Keratinocyte (primary cell): ENCODE measurements around the gene VRK3. TPM values are rescaled to one million over a fixed set of nuclear protein-coding genes. Genes with fewer than 3 reads are reported as not detected.

Experiments used
- DNase-seq: peaks from one replicate; pipeline ENCODE4 v3.0.0-alpha.2; 2011; ENCODE audit warnings: low read depth, missing footprints, low spot score
- FAIRE-seq: peaks from 2 replicates; lab custom pipeline; 2011; peaks lifted over from hg19 to GRCh38; lab: Jason Lieb, UNC
- H2AFZ ChIP-seq: 2 replicates; pipeline ENCODE4 v1.6.0; 2012; ENCODE audit warnings: low read length, control low read depth, inconsistent platforms; ENCODE audit not compliant: control insufficient read depth
- H3K27ac ChIP-seq: 2 replicates; pipeline ENCODE4 v1.5.1; 2011; ENCODE audit warnings: low read length; ENCODE audit not compliant: control insufficient read depth, insufficient read depth
- H3K27me3 ChIP-seq: 3 replicates; pipeline ENCODE4 v1.6.0; 2011; ENCODE audit warnings: low read length; ENCODE audit not compliant: control insufficient read depth, insufficient read depth; ENCODE audit errors: extremely low read depth
- H3K36me3 ChIP-seq, 2 experiments: 2 replicates in 1 of 2; 3 replicates in 1 of 2; pipeline ENCODE4 v1.5.1; 2011; ENCODE audit warnings: low read length in 2 of 2, mild to moderate bottlenecking in 1 of 2; ENCODE audit not compliant: control insufficient read depth in 2 of 2, insufficient read depth in 2 of 2; ENCODE audit errors: extremely low read depth in 1 of 2
- H3K4me1 ChIP-seq: 3 replicates; pipeline ENCODE4 v1.5.1; 2011; ENCODE audit warnings: low read length; ENCODE audit not compliant: control insufficient read depth, insufficient read depth; ENCODE audit errors: extremely low read depth
- H3K4me2 ChIP-seq: 3 replicates; pipeline ENCODE4 v1.6.0; 2011; ENCODE audit warnings: low read depth, low read length; ENCODE audit not compliant: control insufficient read depth, insufficient read depth; ENCODE audit errors: extremely low read depth
- H3K4me3 ChIP-seq, 3 experiments: fragments of 200-600 bp in 1 of 3; sonication (generic) in 1 of 3; 2 replicates in 2 of 3; 3 replicates in 1 of 3; pipeline ENCODE4 v1.5.1; 2011 to 2016; ENCODE audit warnings: low read length in 3 of 3, mild to moderate bottlenecking in 3 of 3, control low read depth in 2 of 3, inconsistent platforms in 1 of 3, low read depth in 1 of 3, mixed read lengths in 1 of 3, mixed run types in 1 of 3, moderate library complexity in 1 of 3; ENCODE audit not compliant: control insufficient read depth in 2 of 3, insufficient read depth in 2 of 3; ENCODE audit errors: extremely low read depth in 1 of 3
- H3K79me2 ChIP-seq: 2 replicates; pipeline ENCODE4 v1.6.0; 2012; ENCODE audit warnings: low read length; ENCODE audit not compliant: control insufficient read depth, insufficient read depth
- H3K9ac ChIP-seq: 3 replicates; pipeline ENCODE4 v1.6.0; 2011; ENCODE audit warnings: low read length; ENCODE audit not compliant: control insufficient read depth, insufficient read depth; ENCODE audit errors: extremely low read depth
- H3K9me1 ChIP-seq: 3 replicates; pipeline ENCODE4 v1.6.0; 2011; ENCODE audit warnings: low read length; ENCODE audit not compliant: control insufficient read depth, insufficient read depth; ENCODE audit errors: extremely low read depth
- H3K9me3 ChIP-seq: 2 replicates; pipeline ENCODE4 v1.5.1; 2012; ENCODE audit warnings: low read depth, low read length; ENCODE audit not compliant: control insufficient read depth
- H4K20me1 ChIP-seq: 3 replicates; pipeline ENCODE4 v1.6.0; 2011; ENCODE audit warnings: low read length; ENCODE audit not compliant: control insufficient read depth, insufficient read depth; ENCODE audit errors: extremely low read depth
- CTCF ChIP-seq, 3 experiments: IDR thresholded peaks in 1 of 3; conservative IDR thresholded peaks in 1 of 3; optimal IDR thresholded peaks in 1 of 3; 2 replicates in 2 of 3; 3 replicates in 1 of 3; pipeline versions ENCODE3 to v1.5.1; 2011; ENCODE audit warnings: low read length in 3 of 3, mild to moderate bottlenecking in 3 of 3, moderate library complexity in 2 of 3, control low read depth in 1 of 3, inconsistent platforms in 1 of 3; ENCODE audit not compliant: insufficient read depth in 2 of 3; ENCODE audit errors: extremely low read depth in 1 of 3
- EZH2 ChIP-seq: IDR thresholded peaks from one replicate; pipeline ENCODE4 v1.6.1; 2012; ENCODE audit warnings: inconsistent platforms, mild to moderate bottlenecking, low read length, moderate library complexity
- dilution Hi-C: fragments of 300-500 bp; cut with MboI; formaldehyde crosslinking; loops from one replicate; pipeline ENCODE4 v1.7.0; 2020; ENCODE audit warnings: low sequenced_read_pairs; ENCODE audit not compliant: extremely low pct_ligation_motif_present
- polyA plus RNA-seq, 5 experiments: library from polyadenylated mRNA; depleted of rRNA in 3 of 5; stranded (reverse) in 3 of 5; stranded (forward) in 1 of 5; unstranded in 1 of 5; fragments of >200 nt; gene quantifications; 1 replicate in 1 of 5; 2 replicates in 3 of 5; 3 replicates in 1 of 5; pipeline versions ENCODE4 v1.2.1 to v1.2.3, GENCODE V29; 2011 to 2012; ENCODE audit warnings: missing spikeins in 2 of 5, low read depth in 1 of 5, low replicate concordance in 1 of 5

VRK3 gene
- polyA plus RNA-seq, 1 donor (not counting 4 experiments of a cell fraction or from before 2014, with no cell fraction given), result 15.6 TPM

DNA sequence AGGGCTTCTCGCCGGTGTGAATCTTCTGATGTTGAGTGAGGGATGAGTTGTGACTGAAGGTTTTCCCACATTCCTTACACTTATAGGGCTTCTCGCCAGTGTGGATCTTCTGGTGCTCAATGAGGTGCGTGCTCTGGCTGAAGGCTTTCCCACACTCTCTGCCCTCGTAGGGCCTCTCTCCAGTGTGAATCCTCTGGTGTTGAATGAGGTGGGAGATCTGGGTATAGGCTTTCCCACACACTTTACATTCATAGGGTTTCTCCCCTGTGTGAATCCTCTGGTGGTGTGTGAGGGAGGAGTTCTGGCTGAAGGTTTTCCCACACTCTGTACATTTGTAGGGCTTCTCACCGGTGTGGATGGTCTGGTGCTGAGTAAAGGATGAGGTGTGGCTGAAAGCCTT is 33.9 kb upstream of the VRK3 start:
- no peaks in the 10 kb centered on the region for H3K27me3 ChIP-seq
- no peaks in the 10 kb centered on the region for H4K20me1 ChIP-seq
- no peak for TF ChIP-seq CTCF (optimal IDR thresholded peaks at IDR 0.05 in 1 of 3, IDR thresholded peaks at IDR 0.05 in 1 of 3, conservative IDR thresholded peaks at IDR 0.05 in 1 of 3; ENCODE audit: extremely low read depth in 1 of 3, insufficient read depth in 2 of 3, low read length in 3 of 3)
- no peak for TF ChIP-seq EZH2
- no peaks in the 10 kb centered on the region for H3K79me2 ChIP-seq
- dilution Hi-C loops, result no loop called here
- no peak overlapping the region for H3K4me3 ChIP-seq
- H3K36me3 ChIP-seq, result no peaks in the 10 kb centered on the region
- no peak for DNase-seq
- H3K9me3 ChIP-seq, result peaks cover 15% of the 10 kb centered on the region
- FAIRE-seq, result no peak
- no peak overlapping the region for H3K4me2 ChIP-seq
- no peaks in the 10 kb centered on the region for H3K4me1 ChIP-seq
- no peaks in the 10 kb centered on the region for H3K9me1 ChIP-seq
- H3K9ac ChIP-seq, result no peak overlapping the region
- H3K27ac ChIP-seq, result no peak overlapping the region
- no peak overlapping the region for H2AFZ ChIP-seq

- no peak for DNase-seq
- Histone ChIP-seq H3K36me3 (no peaks in the 10 kb centered on the region), H2AFZ (no peak overlapping the region), H4K20me1 (no peaks in the 10 kb centered on the region), H3K9me3 (peaks cover 15% of the 10 kb centered on the region), H3K79me2 (no peaks in the 10 kb centered on the region), H3K9ac (no peak overlapping the region), H3K4me2 (no peak overlapping the region), H3K27me3 (no peaks in the 10 kb centered on the region), H3K4me3 (no peak overlapping the region), H3K9me1 (no peaks in the 10 kb centered on the region), H3K27ac (no peak overlapping the region), H3K4me1 (no peaks in the 10 kb centered on the region)
- dilution Hi-C loops, result no loop called here
- no peak for FAIRE-seq
- TF ChIP-seq CTCF (optimal IDR thresholded peaks at IDR 0.05 in 1 of 3, IDR thresholded peaks at IDR 0.05 in 1 of 3, conservative IDR thresholded peaks at IDR 0.05 in 1 of 3; ENCODE audit: extremely low read depth in 1 of 3, insufficient read depth in 2 of 3, low read length in 3 of 3), result no peak
- TF ChIP-seq EZH2, result no peak
These were observed 33.3 kb upstream of the VRK3 start for GRCh38 chr19:50058425-50058824.
